Measurements from ENCODE around the gene ZNF688.

ZNF688 gene

GRCh38 chr16:30605158-30605557 is 33.6 kb upstream of the ZNF688 start:
- no peak for TF ChIP-seq TOX (CRISPR knock-in tag; IDR thresholded peaks at IDR 0.05; ENCODE audit: borderline replicate concordance)
- no peak for TF ChIP-seq TCF4 (CRISPR knock-in tag; IDR thresholded peaks at IDR 0.05; ENCODE audit: borderline replicate concordance)
- TF ChIP-seq CREB5 (CRISPR knock-in tag; IDR thresholded peaks at IDR 0.05; ENCODE audit: low read depth), result no peak
- no peak for TF ChIP-seq POU6F1 (CRISPR knock-in tag; IDR thresholded peaks at IDR 0.05; ENCODE audit: borderline replicate concordance, low read depth)
- no peak for TF ChIP-seq ESRRG (CRISPR knock-in tag; IDR thresholded peaks at IDR 0.05)
- no peak for TF ChIP-seq ZNF8 (CRISPR knock-in tag; IDR thresholded peaks at IDR 0.05)
- TF ChIP-seq ZNF70 (CRISPR knock-in tag; IDR thresholded peaks at IDR 0.05), result no peak
- TF ChIP-seq PATZ1 (CRISPR knock-in tag; IDR thresholded peaks at IDR 0.05; ENCODE audit: borderline replicate concordance), result no peak
- TF ChIP-seq ISL1 (CRISPR knock-in tag; IDR thresholded peaks at IDR 0.05), result no peak
- no peak for TF ChIP-seq RARB (CRISPR knock-in tag; IDR thresholded peaks at IDR 0.05)
- no peak for TF ChIP-seq CSRNP3 (CRISPR knock-in tag; IDR thresholded peaks at IDR 0.05)
- no peak for TF ChIP-seq ARNTL (CRISPR knock-in tag; IDR thresholded peaks at IDR 0.05; ENCODE audit: borderline replicate concordance, low read depth)
- TF ChIP-seq ZFP30 (CRISPR knock-in tag; IDR thresholded peaks at IDR 0.05), result no peak
- TF ChIP-seq ZNF565 (CRISPR knock-in tag; conservative IDR thresholded peaks at IDR 0.05; ENCODE audit: low read depth), result no peak
- no peak for TF ChIP-seq SNAI2 (CRISPR knock-in tag; IDR thresholded peaks at IDR 0.05)
- no peak for TF ChIP-seq BACH2 (CRISPR knock-in tag; IDR thresholded peaks at IDR 0.05; ENCODE audit: borderline replicate concordance)
- no peak for TF ChIP-seq TSHZ2 (CRISPR knock-in tag; IDR thresholded peaks at IDR 0.05)
- no peak for ATAC-seq

- no peak for TF ChIP-seq RARB (CRISPR knock-in tag; IDR thresholded peaks at IDR 0.05)
- TF ChIP-seq TOX (CRISPR knock-in tag; IDR thresholded peaks at IDR 0.05; ENCODE audit: borderline replicate concordance), result no peak
- no peak for ATAC-seq
Measured at GRCh38 chr16:30604316-30604947, 32.9 kb upstream of the ZNF688 start.

- no peak for TF ChIP-seq ZNF8 (CRISPR knock-in tag; IDR thresholded peaks at IDR 0.05)
- no peak for TF ChIP-seq ZNF70 (CRISPR knock-in tag; IDR thresholded peaks at IDR 0.05)
- TF ChIP-seq SNAI2 (CRISPR knock-in tag; IDR thresholded peaks at IDR 0.05), result no peak
- TF ChIP-seq ARNTL (CRISPR knock-in tag; IDR thresholded peaks at IDR 0.05; ENCODE audit: borderline replicate concordance, low read depth), result no peak
- TF ChIP-seq ZFP3 (CRISPR knock-in tag; IDR thresholded peaks at IDR 0.05), result no peak
- no peak for TF ChIP-seq TSHZ2 (CRISPR knock-in tag; IDR thresholded peaks at IDR 0.05)
- TF ChIP-seq PPARA (CRISPR knock-in tag; IDR thresholded peaks at IDR 0.05; ENCODE audit: borderline replicate concordance), result no peak
- TF ChIP-seq TCF4 (CRISPR knock-in tag; IDR thresholded peaks at IDR 0.05; ENCODE audit: borderline replicate concordance), result no peak
- no peak for TF ChIP-seq POU6F1 (CRISPR knock-in tag; IDR thresholded peaks at IDR 0.05; ENCODE audit: borderline replicate concordance, low read depth)
- no peak for TF ChIP-seq ESRRG (CRISPR knock-in tag; IDR thresholded peaks at IDR 0.05)
- no peak for TF ChIP-seq ZFP30 (CRISPR knock-in tag; IDR thresholded peaks at IDR 0.05)
- no peak for ATAC-seq
Measured at GRCh38 chr16:30603945-30604315, 32.4 kb upstream of the ZNF688 start.
